ENCODE data around the gene C16orf95. TPM values are rescaled to one million over a fixed set of nuclear protein-coding genes. Genes with fewer than 3 reads are reported as not detected.

Gene C16orf95
- total RNA-seq, 1 donor from 2014 or later = 4.7 TPM

- no peak for TF ChIP-seq CTCF (IDR thresholded peaks at IDR 0.05; ENCODE audit: unreplicated experiment)
- DNase-seq (ENCODE audit: low spot score, unreplicated experiment) = no peak
- Mint-ChIP-seq H3K4me1 (ENCODE audit: low read depth) (no peaks in the 10 kb centered on the region), H3K36me3 (ENCODE audit: insufficient read depth) (peaks cover 4% of the 10 kb centered on the region), H3K9me3 (ENCODE audit: low read depth) (peaks cover 3% of the 10 kb centered on the region), H3K27ac (no peak overlapping the region), H3K4me3 (ENCODE audit: low read depth) (no peak overlapping the region), H3K27me3 (peaks cover 3% of the 10 kb centered on the region)
Observed at GRCh38 chr16:87304951-87305350, 12.2 kb downstream of the C16orf95 start.

- no peak for TF ChIP-seq CTCF (IDR thresholded peaks at IDR 0.05; ENCODE audit: unreplicated experiment)
- H3K4me3 Mint-ChIP-seq (ENCODE audit: low read depth) = no peak overlapping the region
- no peaks in the 10 kb centered on the region for H3K4me1 Mint-ChIP-seq (ENCODE audit: low read depth)
- H3K36me3 Mint-ChIP-seq (ENCODE audit: insufficient read depth) = peaks cover 4% of the 10 kb centered on the region
- peak overlapping the region; percentile 34 for H3K27ac Mint-ChIP-seq
- peaks cover 6% of the 10 kb centered on the region for H3K27me3 Mint-ChIP-seq
- no peak for DNase-seq (ENCODE audit: low spot score, unreplicated experiment)
- peaks cover 3% of the 10 kb centered on the region for H3K9me3 Mint-ChIP-seq (ENCODE audit: low read depth)
Observed at GRCh38 chr16:87303962-87304521, 13.2 kb downstream of the C16orf95 start.

- no peaks in the 10 kb centered on the region for H3K4me1 Mint-ChIP-seq (ENCODE audit: low read depth)
- H3K36me3 Mint-ChIP-seq (ENCODE audit: insufficient read depth) = no peaks in the 10 kb centered on the region
- no peak overlapping the region for H3K4me3 Mint-ChIP-seq (ENCODE audit: low read depth)
- peaks cover 6% of the 10 kb centered on the region for H3K27me3 Mint-ChIP-seq
- peak overlapping the region; percentile 34 for H3K27ac Mint-ChIP-seq
- no peak for DNase-seq (ENCODE audit: low spot score, unreplicated experiment)
- H3K9me3 Mint-ChIP-seq (ENCODE audit: low read depth) = no peaks in the 10 kb centered on the region
- TF ChIP-seq CTCF (IDR thresholded peaks at IDR 0.05; ENCODE audit: unreplicated experiment) = no peak
Observed at GRCh38 chr16:87303431-87303930, 13.7 kb downstream of the C16orf95 start.

- H3K27ac Mint-ChIP-seq = no peak overlapping the region
- H3K36me3 Mint-ChIP-seq (ENCODE audit: insufficient read depth) = peaks cover 1% of the 10 kb centered on the region
- H3K4me3 Mint-ChIP-seq (ENCODE audit: low read depth) = no peak overlapping the region
- TF ChIP-seq CTCF (IDR thresholded peaks at IDR 0.05; ENCODE audit: unreplicated experiment) = no peak
- no peaks in the 10 kb centered on the region for H3K4me1 Mint-ChIP-seq (ENCODE audit: low read depth)
- no peaks in the 10 kb centered on the region for H3K9me3 Mint-ChIP-seq (ENCODE audit: low read depth)
- no peak for DNase-seq (ENCODE audit: low spot score, unreplicated experiment)
- peaks cover 6% of the 10 kb centered on the region for H3K27me3 Mint-ChIP-seq
Observed at GRCh38 chr16:87298857-87299465, 18.2 kb downstream of the C16orf95 start.

- Mint-ChIP-seq H3K36me3 (ENCODE audit: insufficient read depth) (peaks cover 2% of the 10 kb centered on the region), H3K9me3 (ENCODE audit: low read depth) (no peaks in the 10 kb centered on the region), H3K4me3 (ENCODE audit: low read depth) (no peak overlapping the region), H3K27ac (no peak overlapping the region), H3K27me3 (peaks cover 6% of the 10 kb centered on the region), H3K4me1 (ENCODE audit: low read depth) (no peaks in the 10 kb centered on the region)
- peak; percentile 73 for TF ChIP-seq CTCF (IDR thresholded peaks at IDR 0.05; ENCODE audit: unreplicated experiment)
- peak; percentile 41 for DNase-seq (ENCODE audit: low spot score, unreplicated experiment)
Observed at GRCh38 chr16:87297918-87298631, 19.1 kb downstream of the C16orf95 start.
